NCI-H1105 (cell line): ENCODE measurements around the gene GPRIN2.
"Not testable (repeated sequence)": the region's sequence is repeated elsewhere in the genome, so short reads cannot be mapped to it uniquely, and the experiment has no call there.

ENCODE experiments used
- DNase-seq: peaks from one replicate; lab custom pipeline; 2025; lab: John Stamatoyannopoulos, UW

GPRIN2 gene

GRCh38 chr10:46520941-46521340 is 35.5 kb downstream of the GPRIN2 start:
- DNase-seq: peak; percentile 83

GRCh38 chr10:46520381-46520780 is 36.1 kb downstream of the GPRIN2 start:
- no peak for DNase-seq

- no peak for DNase-seq
These were observed 38.3 kb downstream of the GPRIN2 start for GRCh38 chr10:46518028-46518725.

- no peak for DNase-seq
These were observed 38.9 kb downstream of the GPRIN2 start for GRCh38 chr10:46517541-46517940.

- DNase-seq: no peak
These were observed 39.6 kb downstream of the GPRIN2 start for GRCh38 chr10:46516660-46517416.

GRCh38 chr10:46515793-46516192 is 40.7 kb downstream of the GPRIN2 start:
- DNase-seq: no peak

- DNase-seq: no peak
These were observed 41.1 kb downstream of the GPRIN2 start for GRCh38 chr10:46515366-46515765.

GRCh38 chr10:46514899-46515298 is 41.6 kb downstream of the GPRIN2 start:
- DNase-seq: no peak

- no peak for DNase-seq
These were observed 42.0 kb downstream of the GPRIN2 start for GRCh38 chr10:46514431-46514861.

- not testable (repeated sequence) for DNase-seq
These were observed 43.1 kb downstream of the GPRIN2 start for GRCh38 chr10:46513333-46513732.

GRCh38 chr10:46512725-46513124 is 43.7 kb downstream of the GPRIN2 start:
- DNase-seq: not testable (repeated sequence)

GRCh38 chr10:46512002-46512401 is 44.5 kb downstream of the GPRIN2 start:
- DNase-seq: not testable (repeated sequence)
